Keratinocyte (primary cell): Measurements from ENCODE around the gene GLIPR1.

Experiments used
- CTCF ChIP-seq, 3 experiments: IDR thresholded peaks in 1 of 3; conservative IDR thresholded peaks in 1 of 3; optimal IDR thresholded peaks in 1 of 3; 2 replicates in 2 of 3; 3 replicates in 1 of 3; pipeline versions ENCODE3 to v1.5.1; 2011; ENCODE audit warnings: low read length in 3 of 3, mild to moderate bottlenecking in 3 of 3, moderate library complexity in 2 of 3, control low read depth in 1 of 3, inconsistent platforms in 1 of 3; ENCODE audit not compliant: insufficient read depth in 2 of 3; ENCODE audit errors: extremely low read depth in 1 of 3
- EZH2 ChIP-seq: IDR thresholded peaks from one replicate; pipeline ENCODE4 v1.6.1; 2012; ENCODE audit warnings: inconsistent platforms, mild to moderate bottlenecking, low read length, moderate library complexity

GRCh38 chr12:75471902-75472890, 8.4 kb upstream of the GLIPR1 start:
- TF ChIP-seq CTCF (optimal IDR thresholded peaks at IDR 0.05 in 1 of 3, IDR thresholded peaks at IDR 0.05 in 1 of 3, conservative IDR thresholded peaks at IDR 0.05 in 1 of 3; ENCODE audit: extremely low read depth in 1 of 3, insufficient read depth in 2 of 3, low read length in 3 of 3) (no peak), EZH2 (no peak)
